Left kidney (tissue), 2 donors: ENCODE results near the gene VGLL4. TPM values are rescaled to one million over a fixed set of nuclear protein-coding genes. Genes with fewer than 3 reads are reported as not detected.
A peak's percentile ranks its signal among the peaks of the same experiment; 100 is the strongest.

ENCODE experiments used
- DNase-seq: peaks from one replicate; pipeline ENCODE4 v3.0.0-alpha.2; 2013
- polyA plus RNA-seq: library from polyadenylated mRNA; unstranded; fragments of 120-200 nt; gene quantifications from one replicate; pipeline ENCODE4 v1.2.1, GENCODE V29; 2013; ENCODE audit not compliant: insufficient read length

The VGLL4 gene
- polyA plus RNA-seq, 1 donor = 98.4 TPM

DNA sequence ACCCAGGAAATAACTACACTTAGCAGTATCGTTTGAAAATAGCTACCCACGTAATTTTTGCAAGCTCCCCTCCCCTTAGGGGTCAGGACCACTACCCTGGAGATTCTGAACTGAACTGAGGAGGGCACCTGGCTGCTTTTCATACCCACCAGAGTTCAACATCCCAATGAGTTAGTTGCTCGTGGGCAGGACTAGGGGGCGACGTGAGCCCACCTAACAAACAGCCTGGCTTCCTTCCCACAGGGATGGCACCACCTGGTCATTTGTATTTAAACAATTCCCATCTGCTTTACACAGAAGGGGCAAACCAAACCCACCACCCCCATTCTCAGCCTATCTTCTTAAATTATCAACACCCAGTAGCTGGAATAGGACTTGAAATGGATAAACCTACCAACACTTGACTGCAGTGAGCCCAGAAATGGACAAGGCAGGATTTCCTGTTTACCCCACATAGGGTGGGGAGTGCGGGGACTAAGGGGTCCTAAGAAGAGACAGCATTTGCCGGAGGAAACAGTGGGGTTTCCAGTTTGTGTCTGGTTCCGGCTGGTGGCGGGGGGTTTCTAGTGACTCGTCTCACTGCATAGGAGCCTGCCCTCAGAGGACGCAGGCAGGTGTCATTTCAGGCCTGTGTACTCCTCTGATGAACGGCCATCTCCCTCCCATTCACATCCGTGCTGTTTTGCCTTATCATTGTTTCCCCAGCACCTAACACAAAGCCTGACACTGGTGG, 11.6 kb upstream of the VGLL4 start:
- DNase-seq = no peak

DNA sequence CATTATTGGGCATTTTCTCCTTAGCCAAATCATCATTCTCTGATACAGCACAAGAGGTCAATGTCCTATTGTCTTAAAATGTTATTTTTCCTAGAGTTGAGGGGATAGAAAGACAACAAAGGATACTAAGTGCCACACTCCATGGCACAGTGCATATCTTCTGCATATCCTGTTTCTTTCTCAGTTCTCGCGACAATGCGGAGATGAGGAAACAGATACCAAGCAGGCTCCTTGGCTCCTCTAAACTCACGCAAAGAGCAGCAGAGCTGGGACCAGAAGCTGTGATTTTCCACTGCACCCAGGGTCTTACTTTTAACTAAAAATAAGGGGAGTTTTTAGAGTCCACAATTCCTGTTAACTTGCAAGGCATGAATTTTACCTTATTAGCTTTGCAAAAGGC, 10.5 kb upstream of the VGLL4 start:
- no peak for DNase-seq

DNA sequence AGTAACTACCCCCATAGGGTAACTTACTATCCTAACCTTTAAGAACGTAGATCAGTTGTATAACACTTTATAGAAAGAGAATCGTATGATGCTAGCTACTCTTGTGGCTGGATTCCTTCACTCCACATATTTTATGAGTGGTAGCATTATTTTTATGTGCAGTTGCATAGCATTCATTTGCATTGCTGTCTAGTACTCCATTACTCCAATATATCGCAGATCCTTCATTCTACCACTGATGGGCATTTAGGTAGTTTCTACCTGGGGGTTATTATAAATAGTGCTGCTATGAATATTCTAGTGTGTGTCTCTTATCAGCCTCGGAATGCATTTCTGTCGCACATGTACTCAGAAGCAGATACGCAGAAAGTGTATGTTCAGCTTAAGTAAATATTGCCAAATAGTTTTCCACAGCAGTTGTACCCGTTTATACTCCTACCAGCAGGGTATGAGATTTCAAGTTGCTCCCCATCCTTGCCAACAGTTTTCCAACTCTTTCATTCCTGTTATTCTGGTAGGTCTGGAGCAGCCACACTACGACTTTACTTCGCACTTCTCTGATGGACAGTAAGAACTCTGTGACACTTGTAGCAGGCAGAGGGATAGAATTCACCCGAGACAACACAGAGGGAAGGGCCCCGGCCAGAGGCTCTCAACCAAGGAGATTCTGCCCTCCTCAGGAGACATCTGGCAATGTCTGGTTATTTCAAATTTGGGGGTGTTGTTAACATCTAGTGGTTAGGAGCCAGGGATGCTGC, 9.8 kb upstream of the VGLL4 start:
- no peak for DNase-seq

DNA sequence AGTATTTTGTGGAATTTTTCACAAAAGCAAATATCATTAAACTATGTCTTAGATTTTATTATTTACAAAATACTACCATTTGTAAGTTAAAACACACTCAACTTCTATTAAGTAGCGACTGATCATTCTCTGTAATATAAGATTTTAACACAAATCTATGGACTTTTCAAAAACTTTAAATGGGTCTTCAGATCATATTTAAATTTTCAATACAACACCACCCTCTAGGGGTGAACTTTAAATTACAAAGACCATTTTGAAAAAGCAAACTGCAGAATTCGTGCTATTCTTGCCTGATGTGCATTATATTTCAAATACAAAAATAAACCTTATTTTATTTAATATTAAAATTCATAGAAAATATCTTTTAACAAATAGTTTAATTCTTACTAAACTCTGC, 8.2 kb upstream of the VGLL4 start:
- peak; percentile 42 for DNase-seq

DNA sequence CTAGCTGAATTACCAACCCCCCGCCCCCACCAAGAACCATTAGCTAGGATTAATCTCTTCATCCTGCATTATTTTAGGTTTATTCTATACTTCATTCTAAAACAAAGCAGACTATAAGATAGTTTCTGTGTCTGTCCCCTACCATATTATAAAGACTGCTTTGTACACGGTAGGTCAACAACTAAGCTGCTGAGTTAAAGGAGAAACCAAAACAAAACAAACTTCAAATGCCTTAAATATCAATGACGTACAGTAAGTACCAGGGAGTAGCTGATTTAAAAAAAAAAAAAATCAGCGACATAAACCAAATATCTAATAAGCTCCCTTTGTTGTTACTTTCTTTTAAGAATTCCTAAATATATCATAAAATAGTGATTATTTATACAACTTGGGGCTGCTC, 7.8 kb upstream of the VGLL4 start:
- DNase-seq = no peak

DNA sequence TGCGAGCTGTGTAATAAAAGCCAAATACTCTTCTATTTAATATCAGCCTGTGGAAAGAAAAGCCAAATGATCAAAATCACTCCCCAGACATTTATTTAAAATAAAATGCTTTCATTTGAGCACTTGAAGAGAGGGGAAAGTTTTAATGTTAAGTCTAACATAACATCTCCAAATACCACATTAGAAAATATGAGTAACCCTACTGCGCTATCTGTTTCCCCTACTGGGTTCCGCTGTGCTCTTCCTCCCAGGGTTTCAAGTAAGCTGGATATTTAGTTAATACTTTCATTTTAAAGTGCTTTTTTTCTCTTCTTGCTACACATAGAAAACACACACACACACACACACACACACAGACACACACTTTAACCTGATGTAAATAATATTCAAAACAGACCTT, 6.7 kb upstream of the VGLL4 start:
- DNase-seq = no peak

DNA sequence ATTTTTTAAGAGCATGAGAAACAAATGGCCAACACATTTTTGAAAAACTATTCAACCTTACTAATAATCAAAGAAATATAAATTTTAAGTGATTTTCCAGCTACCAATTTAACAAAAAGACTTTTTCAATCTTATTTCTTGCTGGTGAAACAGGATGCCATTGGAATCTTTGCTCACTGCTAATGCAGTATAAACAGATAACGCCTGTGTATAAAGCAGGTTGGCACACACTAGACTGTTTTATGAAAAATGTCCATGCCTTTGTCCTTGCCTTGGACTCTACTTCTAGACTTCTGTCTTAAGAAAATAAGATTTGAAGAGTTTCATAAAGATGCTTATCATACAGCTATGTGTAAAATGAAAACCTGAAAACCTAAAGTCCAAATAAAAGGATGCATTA, 5.0 kb upstream of the VGLL4 start:
- DNase-seq = no peak

DNA sequence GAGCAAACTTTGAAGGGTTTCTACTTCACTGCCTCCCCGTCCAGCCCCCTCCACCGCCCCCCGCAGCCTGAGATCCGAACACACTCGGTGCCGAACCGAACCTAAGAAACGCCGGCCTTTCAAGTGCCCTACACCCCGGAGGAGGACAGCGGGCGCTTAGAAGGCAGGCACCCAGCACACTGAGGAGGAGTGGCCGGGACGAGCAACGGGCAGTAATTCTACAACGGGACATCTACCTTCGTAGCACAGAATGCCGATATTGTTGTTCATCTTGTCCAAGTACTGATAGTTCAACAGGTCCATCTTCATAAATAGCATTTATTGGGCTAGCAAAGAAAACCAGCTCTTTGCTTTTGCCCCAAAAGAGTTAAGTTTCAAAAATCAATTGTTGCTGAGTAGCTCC, 513 bp downstream of the VGLL4 start:
- DNase-seq = no peak

DNA sequence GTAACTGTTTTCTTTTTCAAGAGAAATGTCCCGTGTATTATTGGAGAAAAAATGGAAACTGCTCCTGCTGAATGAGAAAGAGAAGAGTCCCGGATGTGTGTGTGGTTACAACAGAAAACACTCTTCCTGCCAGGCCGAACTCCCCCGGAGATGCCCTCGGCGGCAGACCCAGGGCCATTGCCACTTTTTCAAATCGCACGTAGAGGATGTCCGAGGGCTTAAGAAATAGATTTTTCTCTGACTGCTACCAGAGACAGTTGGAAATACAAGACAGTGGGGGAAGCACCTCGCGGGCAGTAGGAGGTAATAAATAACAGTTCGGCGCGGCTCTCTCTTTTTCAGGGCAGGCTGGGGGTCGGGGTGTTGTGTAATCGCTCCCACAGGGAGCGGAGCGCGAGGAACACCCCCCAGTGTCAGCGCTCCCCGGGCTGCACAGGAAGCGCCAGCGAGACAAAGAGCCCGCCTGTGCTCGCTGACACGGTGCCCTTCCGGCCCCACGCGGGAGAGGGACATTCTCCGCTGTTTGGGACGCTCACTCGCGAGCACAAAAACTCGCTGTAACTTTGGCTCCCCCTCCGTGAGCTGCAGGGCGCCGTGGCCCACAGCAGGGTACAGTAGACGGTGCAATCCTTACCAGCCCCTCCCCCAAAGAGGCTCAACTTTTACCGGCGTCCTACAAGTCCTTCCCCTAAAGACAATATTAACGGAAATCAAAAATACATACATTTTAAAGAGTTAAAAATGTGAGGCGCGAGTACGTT, 1.1 kb downstream of the VGLL4 start:
- peak; percentile 77 for DNase-seq

DNA sequence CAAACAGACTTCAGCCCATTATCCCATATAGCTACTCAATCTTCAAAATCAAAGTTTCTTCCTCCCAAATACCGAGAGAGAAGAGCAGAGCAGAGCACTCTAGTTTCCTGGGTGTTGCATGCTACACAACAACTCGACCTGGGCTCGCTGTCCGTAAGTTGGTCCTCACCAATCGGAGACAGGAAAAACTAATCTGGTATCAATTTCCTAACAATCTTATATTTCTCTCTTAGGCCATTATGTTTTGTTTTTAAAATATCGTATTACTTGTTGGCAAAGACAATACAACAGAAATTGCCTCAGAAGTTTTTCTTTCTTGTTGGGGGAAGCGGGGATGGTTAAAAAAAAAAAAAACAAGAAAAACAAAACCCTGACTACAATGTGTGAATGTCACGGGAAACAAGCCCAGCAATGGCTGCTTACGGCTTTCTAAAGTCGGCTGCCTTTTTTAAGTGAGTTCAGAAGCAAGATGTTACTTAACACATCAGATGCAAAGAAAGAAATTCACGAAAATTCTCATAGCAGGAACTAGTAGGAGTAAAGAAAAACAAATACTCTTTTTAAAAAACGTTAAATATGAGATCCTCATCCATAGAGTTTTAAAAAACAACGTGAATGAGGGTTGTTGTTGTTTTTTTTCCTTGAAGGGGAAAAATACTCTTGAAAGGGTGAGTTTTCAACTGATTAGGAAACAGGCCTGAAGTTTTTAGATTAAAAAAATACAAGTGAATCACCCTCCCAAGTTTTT, 1.9 kb downstream of the VGLL4 start:
- DNase-seq = peak; percentile 64

DNA sequence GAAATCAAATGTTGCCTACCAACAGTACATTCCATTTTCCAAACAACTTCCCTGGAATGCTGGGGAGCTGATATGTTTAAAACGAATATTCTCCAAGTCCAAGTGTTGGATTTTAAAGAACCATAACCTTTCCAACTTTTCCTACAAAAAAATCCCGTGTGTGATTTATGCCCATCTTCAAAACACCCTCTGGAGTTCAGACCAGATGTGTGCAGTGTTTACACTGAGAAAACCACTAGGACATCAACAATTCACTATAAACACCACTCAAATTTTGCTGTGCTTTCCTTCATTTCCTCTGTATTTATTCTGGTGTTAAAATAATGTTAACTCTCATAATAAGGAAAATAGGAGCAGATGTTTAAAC, 2.4 kb downstream of the VGLL4 start:
- DNase-seq = peak; percentile 37

DNA sequence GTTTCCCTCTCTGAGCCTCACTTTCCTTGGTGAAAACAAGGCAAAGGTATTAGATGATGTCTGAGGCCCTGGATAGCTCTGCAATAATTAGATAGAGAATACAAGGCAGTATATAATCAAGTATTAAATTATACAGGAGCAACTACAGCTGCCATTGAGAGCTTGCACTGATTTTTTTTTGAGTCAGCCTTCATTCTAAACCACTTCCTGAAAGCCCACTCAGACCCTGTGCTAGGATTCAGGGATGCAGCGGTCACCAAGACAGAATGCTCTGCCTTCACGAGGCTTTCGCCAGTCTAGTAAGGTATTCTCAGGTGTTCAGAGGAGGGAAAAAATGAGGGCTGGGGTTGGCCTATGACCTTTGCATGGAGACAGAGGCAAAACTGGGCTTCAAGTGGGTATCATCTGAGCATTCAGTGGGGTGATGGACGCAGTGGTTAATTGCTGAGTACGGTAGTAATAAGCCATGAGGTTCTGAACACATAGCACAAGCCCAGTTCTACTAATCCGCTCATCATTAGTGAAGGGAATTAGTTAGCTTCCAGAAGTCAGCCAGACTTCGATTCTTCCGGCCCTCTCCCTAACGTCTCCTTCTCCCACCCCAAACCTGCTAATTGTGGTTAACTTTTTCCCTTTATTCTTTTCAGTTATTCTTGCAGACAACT, 3.6 kb downstream of the VGLL4 start:
- DNase-seq = no peak

DNA sequence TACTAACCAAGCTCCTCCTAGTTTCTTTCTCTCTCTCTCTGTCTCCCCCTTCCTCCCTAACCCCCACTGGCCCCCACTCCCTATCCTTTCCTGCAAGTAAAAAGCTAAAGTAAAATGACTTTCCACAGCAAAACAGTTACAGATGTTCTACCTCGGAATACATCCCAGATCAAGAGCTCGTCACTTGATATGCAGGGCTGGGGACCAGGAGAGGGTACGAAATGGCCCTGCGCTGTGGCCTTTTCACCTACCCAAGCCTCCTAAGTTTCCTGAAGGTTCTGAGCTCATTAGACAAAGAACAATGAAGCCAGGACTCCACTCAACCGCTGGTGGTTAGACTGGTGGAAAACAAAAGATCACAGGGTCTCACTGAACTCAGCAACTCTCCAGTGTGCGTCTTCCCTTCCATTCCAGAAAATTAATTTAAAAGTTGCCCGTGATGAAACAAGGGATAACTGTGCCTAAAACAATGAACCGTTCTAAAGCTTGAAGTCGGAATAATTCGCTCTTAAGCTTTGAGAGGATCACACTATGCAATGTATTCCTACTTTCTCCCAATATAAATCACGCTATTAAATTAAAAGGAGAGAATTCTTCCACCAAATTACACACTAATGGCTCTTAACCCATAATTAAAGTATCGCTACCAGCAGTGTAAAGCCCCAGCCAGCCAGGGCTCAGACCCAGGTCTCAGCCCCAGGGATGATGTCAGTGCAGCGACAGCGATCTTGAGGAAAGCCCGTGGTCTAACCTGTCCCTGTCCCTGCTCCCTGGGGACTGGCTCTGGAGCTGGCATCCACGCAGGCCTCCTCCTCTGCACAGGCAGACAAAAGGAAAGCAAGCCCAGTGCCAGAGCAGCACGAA, 5.0 kb downstream of the VGLL4 start:
- peak; percentile 39 for DNase-seq

DNA sequence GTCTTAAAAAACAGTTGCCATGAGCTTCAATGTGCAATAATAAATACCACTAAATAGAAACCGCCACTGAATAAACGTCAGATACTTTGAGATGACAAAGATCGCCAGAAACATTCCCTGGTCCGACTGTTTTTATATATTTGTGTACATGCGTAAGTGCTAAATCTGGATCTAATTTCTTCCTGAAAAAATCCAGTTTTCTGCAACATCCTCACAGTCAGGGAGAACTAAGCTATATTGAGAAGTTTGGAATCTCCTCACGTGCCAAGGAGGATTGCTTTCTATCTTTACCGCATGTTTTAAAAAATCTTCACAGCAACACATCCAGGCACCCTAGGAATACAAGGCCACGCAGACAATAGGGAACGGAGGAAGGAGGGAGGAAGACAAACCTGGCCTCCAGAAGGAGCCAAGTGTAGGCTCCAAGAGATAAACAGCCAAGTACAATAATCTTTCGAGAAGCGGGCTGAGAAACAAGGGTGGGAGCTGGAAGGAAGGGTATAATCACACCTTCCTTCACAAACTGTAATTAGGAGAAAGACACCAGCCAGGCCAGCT, 5.7 kb downstream of the VGLL4 start:
- DNase-seq = no peak

DNA sequence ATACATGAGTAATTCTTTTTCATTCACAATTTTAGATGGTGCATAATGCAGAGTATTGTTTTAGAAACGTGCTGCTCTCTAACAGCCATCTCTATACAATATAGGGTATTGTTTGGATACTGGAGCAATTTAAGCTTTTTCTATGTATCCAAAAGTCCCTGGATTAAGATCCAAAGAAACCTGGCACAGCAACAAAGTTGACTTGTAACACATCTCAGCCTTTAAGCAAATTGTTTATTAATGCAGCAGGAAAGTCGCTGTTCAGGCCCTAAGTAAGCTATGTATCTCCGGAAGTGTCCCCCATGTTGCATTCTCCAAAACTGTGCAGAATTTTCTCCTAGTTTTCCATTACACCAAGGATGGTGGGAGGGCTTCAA, 7.3 kb downstream of the VGLL4 start:
- DNase-seq = no peak

DNA sequence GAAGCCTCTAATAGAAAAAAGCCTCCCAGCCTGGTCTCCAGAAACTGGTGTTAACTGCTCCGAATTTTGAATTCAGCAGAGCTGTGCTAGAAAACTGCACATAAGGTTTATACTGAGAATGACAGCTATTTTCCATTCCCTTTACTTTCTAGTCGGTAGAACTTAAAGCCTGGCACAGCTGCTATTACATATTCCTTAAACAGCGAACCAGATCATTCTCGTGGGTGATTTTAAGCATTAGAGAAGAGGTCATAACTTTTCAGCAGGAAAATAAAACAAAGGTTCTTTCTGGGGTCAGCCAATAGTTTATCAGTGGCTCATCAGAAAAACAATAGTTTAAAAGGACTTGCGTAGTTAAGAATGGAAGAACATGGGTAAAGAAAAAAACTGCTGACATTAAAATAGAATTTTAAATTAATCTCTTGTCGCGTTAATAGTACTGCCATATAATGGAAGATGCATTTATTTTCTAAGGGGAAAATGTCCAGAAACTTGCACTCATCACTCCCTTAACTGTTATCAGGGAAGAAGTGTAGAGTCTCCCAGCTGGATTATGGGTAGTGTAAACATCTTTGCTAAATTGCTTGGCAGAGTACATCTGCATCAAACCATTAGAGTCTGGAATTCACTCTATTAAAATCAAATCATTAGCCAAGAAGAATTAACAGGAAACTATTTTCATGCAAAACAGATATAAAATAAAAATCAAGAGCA, 7.9 kb downstream of the VGLL4 start:
- DNase-seq = no peak

DNA sequence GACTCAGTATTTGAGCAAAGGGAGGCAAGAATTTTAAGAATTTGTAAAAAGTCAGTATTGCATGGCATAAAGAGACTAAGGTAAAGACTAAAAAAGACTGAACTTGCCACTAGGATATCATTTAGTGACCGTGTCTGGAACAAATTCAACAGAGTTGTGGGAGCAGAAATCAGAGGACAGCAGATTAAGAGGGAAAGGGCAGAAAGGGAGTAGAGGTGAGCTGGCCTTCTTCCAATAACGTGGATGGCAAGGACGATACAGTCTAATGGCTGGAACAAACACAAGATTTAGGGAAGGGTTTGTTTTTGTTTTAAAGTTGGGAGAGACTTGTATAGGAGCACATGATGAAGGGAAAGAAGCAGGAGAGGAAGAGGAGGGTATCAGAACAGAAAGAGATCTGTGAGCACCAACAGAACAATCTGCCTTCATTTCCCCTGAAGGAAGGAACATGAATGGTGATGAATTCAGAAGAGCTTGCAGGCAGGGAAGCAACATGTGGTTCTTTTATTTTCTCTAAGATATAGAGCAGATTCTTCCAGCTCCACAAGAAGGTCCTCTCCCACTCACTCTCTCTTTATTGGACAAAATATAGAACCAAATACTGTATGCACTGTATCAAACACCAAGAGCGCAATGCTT, 8.6 kb downstream of the VGLL4 start:
- no peak for DNase-seq

DNA sequence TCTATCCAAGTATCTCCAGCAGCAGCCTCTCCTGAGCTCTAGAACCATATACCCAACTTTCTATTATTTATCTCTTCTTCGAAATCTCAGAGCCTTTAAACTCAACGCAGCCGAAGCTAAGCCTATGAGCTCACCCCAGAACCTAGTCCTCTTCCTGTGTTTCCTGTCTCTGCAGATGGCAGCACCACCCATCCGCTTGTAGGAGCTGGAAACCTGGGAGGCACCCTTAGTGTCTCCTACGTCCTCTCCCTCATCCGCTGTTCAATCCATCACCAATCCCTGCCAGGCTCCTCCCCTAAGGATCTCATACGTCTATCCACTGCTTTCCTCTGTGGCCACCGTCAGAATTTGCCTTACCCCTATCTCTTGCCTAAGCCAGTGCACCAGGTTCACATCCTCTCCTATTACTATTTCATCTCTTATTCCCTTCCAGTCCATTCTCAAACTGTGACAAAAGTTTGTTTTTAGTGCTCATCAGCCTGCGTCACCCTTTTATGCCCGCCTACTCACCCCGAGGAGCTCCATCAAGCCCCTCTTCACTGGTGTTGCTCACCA, 9.6 kb downstream of the VGLL4 start:
- DNase-seq = no peak

DNA sequence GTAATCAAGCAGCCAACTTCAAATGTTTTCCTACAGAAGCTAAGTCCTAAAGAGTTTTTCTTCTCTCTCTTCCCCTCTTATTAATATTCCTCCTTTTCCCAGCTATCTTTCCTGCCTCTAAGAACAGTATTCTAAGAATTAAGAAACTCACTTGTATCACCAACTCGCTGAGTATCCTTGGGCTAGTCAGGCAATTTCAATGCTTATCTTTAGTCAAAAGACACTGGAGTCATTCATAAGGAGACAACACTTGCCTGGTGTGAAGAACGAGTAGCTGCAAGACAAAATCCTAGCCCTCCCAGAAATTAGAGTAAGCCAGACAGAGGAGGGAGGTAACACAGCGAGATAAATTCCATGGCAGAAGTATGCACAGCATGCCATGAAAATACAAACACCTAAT, 10.7 kb downstream of the VGLL4 start:
- DNase-seq = no peak
